ENCODE results near the gene VAMP5. TPM values are rescaled to one million over a fixed set of nuclear protein-coding genes. Genes with fewer than 3 reads are reported as not detected.
"Not testable (repeated sequence)": the region's sequence is repeated elsewhere in the genome, so short reads cannot be mapped to it uniquely, and the experiment has no call there.

Gene VAMP5
- total and polyA plus RNA-seq, 4 donors, result 9.7 to 74.6 (median 40.2) TPM

DNA sequence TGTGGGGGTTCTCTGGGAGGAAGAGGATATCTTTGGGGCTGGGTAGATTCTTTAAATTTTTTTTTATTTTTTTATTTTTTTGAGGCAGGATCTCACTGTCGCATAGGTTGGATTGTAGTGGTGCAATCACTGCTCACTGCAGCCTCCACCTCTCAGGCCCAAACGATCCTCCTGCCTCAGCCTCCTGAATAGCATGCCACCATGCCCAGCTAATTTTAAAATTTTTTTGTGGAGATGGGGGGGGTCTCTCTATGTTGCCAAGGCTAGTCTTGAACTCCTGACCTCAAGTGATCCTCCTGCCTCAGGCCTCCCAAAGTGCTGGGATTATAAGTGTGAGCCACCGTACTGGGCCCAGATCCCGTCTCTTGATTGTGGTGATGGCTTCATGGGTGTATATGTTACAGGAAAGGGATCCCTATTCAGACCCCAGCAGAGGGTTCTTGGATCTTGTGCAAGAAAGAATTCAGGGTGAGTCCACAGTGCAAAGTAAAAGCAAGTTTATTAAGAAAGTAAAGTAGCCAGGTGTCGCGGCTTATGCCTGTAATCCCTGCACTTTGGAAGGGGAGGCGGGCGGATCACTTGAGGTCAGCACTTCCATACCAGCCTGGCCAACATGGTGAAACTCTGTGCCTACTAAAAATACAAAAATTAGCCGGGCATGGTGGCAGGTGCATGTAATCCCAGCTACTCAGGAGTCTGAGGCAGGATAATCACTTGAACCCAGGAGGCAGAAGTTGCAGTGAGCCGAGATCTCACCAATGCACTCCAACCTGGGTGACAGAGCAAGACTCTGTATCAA is 29.7 kb downstream of the VAMP5 start:
- H3K9ac ChIP-seq (ENCODE audit: low read depth in 1 of 2, low read length in 2 of 2), result no peak overlapping the region

GRCh38 chr2:85614757-85615156 is 30.5 kb downstream of the VAMP5 start:
- not testable (repeated sequence) for H3K9me3 ChIP-seq (ENCODE audit: control insufficient read depth in 4 of 4, low read length in 3 of 4); H3K9ac ChIP-seq (ENCODE audit: low read depth in 1 of 2, low read length in 2 of 2); H3K4me3 ChIP-seq (ENCODE audit: low read depth in 1 of 3, low read length in 3 of 3); H3K27ac ChIP-seq (ENCODE audit: low read depth in 1 of 2, low read length in 2 of 2); H3K27me3 ChIP-seq (ENCODE audit: control insufficient read depth in 4 of 4, insufficient read depth in 4 of 4, low read length in 3 of 4); H3K36me3 ChIP-seq (ENCODE audit: control insufficient read depth in 4 of 4, insufficient read depth in 3 of 4, low read depth in 1 of 4, low read length in 3 of 4); DNase-seq (ENCODE audit: low spot score)
- WGBS, result 97% methylated on average over 7 of the region's 7 CpGs
- H3K4me1 ChIP-seq (ENCODE audit: control insufficient read depth in 4 of 4, insufficient read depth in 4 of 4, low read length in 3 of 4), result peaks cover 0 to 31% (median 21%) of the 10 kb centered on the region in 4 donors

More for the DNA sequence above, 29.7 kb downstream of the VAMP5 start:
- TF ChIP-seq GABPA (IDR thresholded peaks at IDR 0.05 in 1 of 2, conservative IDR thresholded peaks at IDR 0.05 in 1 of 2) (no peak), NR2F2 (IDR thresholded peaks at IDR 0.05) (no peak), YY1 (IDR thresholded peaks at IDR 0.05) (no peak), FOXA1 (IDR thresholded peaks at IDR 0.05) (no peak), RAD21 (IDR thresholded peaks at IDR 0.05) (no peak), JUND (IDR thresholded peaks at IDR 0.05) (no peak), SP1 (IDR thresholded peaks at IDR 0.05) (no peak), HNF4A (conservative IDR thresholded peaks at IDR 0.05) (no peak)
- TF ChIP-seq, protein P1, sequence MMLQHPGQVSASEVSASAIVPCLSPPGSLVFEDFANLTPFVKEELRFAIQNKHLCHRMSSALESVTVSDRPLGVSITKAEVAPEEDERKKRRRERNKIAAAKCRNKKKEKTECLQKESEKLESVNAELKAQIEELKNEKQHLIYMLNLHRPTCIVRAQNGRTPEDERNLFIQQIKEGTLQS (IDR thresholded peaks at IDR 0.05), result no peak
- TF ChIP-seq, protein P2, sequence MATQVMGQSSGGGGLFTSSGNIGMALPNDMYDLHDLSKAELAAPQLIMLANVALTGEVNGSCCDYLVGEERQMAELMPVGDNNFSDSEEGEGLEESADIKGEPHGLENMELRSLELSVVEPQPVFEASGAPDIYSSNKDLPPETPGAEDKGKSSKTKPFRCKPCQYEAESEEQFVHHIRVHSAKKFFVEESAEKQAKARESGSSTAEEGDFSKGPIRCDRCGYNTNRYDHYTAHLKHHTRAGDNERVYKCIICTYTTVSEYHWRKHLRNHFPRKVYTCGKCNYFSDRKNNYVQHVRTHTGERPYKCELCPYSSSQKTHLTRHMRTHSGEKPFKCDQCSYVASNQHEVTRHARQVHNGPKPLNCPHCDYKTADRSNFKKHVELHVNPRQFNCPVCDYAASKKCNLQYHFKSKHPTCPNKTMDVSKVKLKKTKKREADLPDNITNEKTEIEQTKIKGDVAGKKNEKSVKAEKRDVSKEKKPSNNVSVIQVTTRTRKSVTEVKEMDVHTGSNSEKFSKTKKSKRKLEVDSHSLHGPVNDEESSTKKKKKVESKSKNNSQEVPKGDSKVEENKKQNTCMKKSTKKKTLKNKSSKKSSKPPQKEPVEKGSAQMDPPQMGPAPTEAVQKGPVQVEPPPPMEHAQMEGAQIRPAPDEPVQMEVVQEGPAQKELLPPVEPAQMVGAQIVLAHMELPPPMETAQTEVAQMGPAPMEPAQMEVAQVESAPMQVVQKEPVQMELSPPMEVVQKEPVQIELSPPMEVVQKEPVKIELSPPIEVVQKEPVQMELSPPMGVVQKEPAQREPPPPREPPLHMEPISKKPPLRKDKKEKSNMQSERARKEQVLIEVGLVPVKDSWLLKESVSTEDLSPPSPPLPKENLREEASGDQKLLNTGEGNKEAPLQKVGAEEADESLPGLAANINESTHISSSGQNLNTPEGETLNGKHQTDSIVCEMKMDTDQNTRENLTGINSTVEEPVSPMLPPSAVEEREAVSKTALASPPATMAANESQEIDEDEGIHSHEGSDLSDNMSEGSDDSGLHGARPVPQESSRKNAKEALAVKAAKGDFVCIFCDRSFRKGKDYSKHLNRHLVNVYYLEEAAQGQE (IDR thresholded peaks at IDR 0.05), result no peak
- no peak for DNase-seq (ENCODE audit: low spot score)
- peaks cover 0 to 4% (median 2%) of the 10 kb centered on the region in 4 donors for H3K36me3 ChIP-seq (ENCODE audit: control insufficient read depth in 4 of 4, insufficient read depth in 3 of 4, low read depth in 1 of 4, low read length in 3 of 4)
- peaks cover 0 to 36% (median 24%) of the 10 kb centered on the region in 4 donors for H3K4me1 ChIP-seq (ENCODE audit: control insufficient read depth in 4 of 4, insufficient read depth in 4 of 4, low read length in 3 of 4)
- no peaks in the 10 kb centered on the region for H3K27me3 ChIP-seq (ENCODE audit: control insufficient read depth in 4 of 4, insufficient read depth in 4 of 4, low read length in 3 of 4)
- H3K27ac ChIP-seq (ENCODE audit: low read depth in 1 of 2, low read length in 2 of 2), result no peak overlapping the region
- no peak overlapping the region for H3K4me3 ChIP-seq (ENCODE audit: low read depth in 1 of 3, low read length in 3 of 3)
- WGBS, result 85% methylated on average over 10 of the region's 10 CpGs
- H3K9me3 ChIP-seq (ENCODE audit: control insufficient read depth in 4 of 4, low read length in 3 of 4), result no peaks in the 10 kb centered on the region

DNA sequence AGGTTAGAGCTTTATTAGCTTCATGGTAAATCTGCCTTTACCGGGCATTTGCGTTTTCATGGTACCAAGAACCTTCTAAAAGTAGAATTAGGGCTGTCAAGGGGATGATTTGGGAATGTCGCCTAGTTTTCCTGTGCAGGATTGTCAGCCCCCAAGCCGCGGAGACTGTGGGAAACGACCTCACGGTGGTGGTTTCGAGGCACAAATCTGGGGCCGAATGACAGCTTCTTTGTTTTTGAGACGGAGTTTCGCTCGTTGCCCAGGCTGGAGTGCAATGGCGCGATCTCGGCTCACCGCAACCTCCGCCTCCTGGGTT is 31.1 kb downstream of the VAMP5 start:
- Histone ChIP-seq H3K4me3 (ENCODE audit: low read depth in 1 of 3, low read length in 3 of 3) (no peak overlapping the region), H3K9ac (ENCODE audit: low read depth in 1 of 2, low read length in 2 of 2) (no peak overlapping the region), H3K27me3 (ENCODE audit: control insufficient read depth in 4 of 4, insufficient read depth in 4 of 4, low read length in 3 of 4) (no peaks in the 10 kb centered on the region), H3K9me3 (ENCODE audit: control insufficient read depth in 4 of 4, low read length in 3 of 4) (no peaks in the 10 kb centered on the region), H3K4me1 (ENCODE audit: control insufficient read depth in 4 of 4, insufficient read depth in 4 of 4, low read length in 3 of 4) (peaks cover 0 to 26% (median 17%) of the 10 kb centered on the region in 4 donors), H3K27ac (ENCODE audit: low read depth in 1 of 2, low read length in 2 of 2) (peak overlapping the region in 1 of 2 donors; percentile 50), H3K36me3 (ENCODE audit: control insufficient read depth in 4 of 4, insufficient read depth in 3 of 4, low read depth in 1 of 4, low read length in 3 of 4) (peaks cover 0 to 9% (median 2%) of the 10 kb centered on the region in 4 donors)
- TF ChIP-seq SP1 (IDR thresholded peaks at IDR 0.05) (no peak), RXRA (IDR thresholded peaks at IDR 0.05) (no peak), YY1 (IDR thresholded peaks at IDR 0.05) (no peak), HNF4A (conservative IDR thresholded peaks at IDR 0.05) (no peak), CTCF (IDR thresholded peaks at IDR 0.05; ENCODE audit: low read depth, low read length, missing input control) (no peak)
- TF ChIP-seq, protein P3, sequence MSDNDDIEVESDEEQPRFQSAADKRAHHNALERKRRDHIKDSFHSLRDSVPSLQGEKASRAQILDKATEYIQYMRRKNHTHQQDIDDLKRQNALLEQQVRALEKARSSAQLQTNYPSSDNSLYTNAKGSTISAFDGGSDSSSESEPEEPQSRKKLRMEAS (IDR thresholded peaks at IDR 0.05), result no peak
- WGBS, result 94% methylated on average over 17 of the region's 17 CpGs
- DNase-seq (ENCODE audit: low spot score), result no peak

DNA sequence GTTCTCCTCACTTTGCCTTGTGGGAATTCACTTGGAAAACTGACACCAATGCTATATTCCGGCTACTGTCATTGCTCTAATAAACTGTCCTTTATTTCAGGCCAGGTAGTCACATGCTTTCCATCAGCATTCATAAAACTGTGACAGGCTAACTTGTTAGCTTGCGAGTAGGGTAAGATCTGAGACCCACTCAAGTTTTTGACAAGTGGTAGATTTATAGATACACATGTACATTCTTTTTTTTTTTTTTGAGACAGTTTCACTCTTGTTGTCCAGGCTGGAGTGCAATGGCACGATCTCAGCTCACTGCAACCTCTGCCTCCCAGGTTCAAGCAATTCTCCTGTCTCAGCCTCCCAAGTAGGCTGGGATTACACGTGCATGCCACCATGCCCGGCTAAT is 33.5 kb downstream of the VAMP5 start:
- not testable (repeated sequence) for H3K4me3 ChIP-seq (ENCODE audit: low read depth in 1 of 3, low read length in 3 of 3); DNase-seq (ENCODE audit: low spot score); H3K27ac ChIP-seq (ENCODE audit: low read depth in 1 of 2, low read length in 2 of 2); H3K27me3 ChIP-seq (ENCODE audit: control insufficient read depth in 4 of 4, insufficient read depth in 4 of 4, low read length in 3 of 4); H3K9me3 ChIP-seq (ENCODE audit: control insufficient read depth in 4 of 4, low read length in 3 of 4); H3K9ac ChIP-seq (ENCODE audit: low read depth in 1 of 2, low read length in 2 of 2)
- WGBS, result 91% methylated on average over 5 of the region's 5 CpGs
- H3K36me3 ChIP-seq (ENCODE audit: control insufficient read depth in 4 of 4, insufficient read depth in 3 of 4, low read depth in 1 of 4, low read length in 3 of 4), result peaks cover 7 to 22% (median 17%) of the 10 kb centered on the region in 4 donors
- peaks cover 0 to 15% (median 11%) of the 10 kb centered on the region in 4 donors for H3K4me1 ChIP-seq (ENCODE audit: control insufficient read depth in 4 of 4, insufficient read depth in 4 of 4, low read length in 3 of 4)
